ENCODE data around the gene MYO1E. TPM values are rescaled to one million over a fixed set of nuclear protein-coding genes. Genes with fewer than 3 reads are reported as not detected.
A peak's percentile ranks its signal among the peaks of the same experiment; 100 is the strongest.

MYO1E gene
- total RNA-seq, 1 donor from 2014 or later: 190 TPM

DNA sequence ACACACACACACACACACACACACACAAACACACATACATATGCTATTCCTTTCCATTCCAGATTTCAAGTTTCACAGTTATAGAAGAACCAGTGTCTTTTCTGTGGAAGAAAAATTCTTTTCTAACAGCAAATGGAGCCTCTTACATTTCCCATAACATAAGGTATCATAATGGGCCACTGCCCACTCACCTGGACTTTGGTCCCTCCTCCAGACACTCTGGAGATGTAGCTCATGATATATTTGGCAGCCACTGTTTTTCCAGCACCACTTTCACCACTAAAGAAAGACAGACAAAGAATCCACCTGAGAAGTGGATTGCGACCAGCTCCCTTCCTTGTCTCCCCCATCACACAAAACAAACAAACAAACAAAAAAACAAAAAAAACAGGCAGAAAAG is 136.3 kb downstream of the MYO1E start:
- H3K36me3 ChIP-seq (ENCODE audit: control insufficient read depth, insufficient read depth, low read length): no peaks in the 10 kb centered on the region
- TF ChIP-seq, protein P1, sequence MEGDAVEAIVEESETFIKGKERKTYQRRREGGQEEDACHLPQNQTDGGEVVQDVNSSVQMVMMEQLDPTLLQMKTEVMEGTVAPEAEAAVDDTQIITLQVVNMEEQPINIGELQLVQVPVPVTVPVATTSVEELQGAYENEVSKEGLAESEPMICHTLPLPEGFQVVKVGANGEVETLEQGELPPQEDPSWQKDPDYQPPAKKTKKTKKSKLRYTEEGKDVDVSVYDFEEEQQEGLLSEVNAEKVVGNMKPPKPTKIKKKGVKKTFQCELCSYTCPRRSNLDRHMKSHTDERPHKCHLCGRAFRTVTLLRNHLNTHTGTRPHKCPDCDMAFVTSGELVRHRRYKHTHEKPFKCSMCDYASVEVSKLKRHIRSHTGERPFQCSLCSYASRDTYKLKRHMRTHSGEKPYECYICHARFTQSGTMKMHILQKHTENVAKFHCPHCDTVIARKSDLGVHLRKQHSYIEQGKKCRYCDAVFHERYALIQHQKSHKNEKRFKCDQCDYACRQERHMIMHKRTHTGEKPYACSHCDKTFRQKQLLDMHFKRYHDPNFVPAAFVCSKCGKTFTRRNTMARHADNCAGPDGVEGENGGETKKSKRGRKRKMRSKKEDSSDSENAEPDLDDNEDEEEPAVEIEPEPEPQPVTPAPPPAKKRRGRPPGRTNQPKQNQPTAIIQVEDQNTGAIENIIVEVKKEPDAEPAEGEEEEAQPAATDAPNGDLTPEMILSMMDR (IDR thresholded peaks at IDR 0.05; ENCODE audit: insufficient read depth, low read length, poor library complexity, severe bottlenecking): no peak
- no peak for DNase-seq (ENCODE audit: low read depth)
- H3K4me3 ChIP-seq (ENCODE audit: low read depth, low read length): no peak overlapping the region
- H3K27me3 ChIP-seq (ENCODE audit: control insufficient read depth, insufficient read depth, low read length): no peaks in the 10 kb centered on the region

DNA sequence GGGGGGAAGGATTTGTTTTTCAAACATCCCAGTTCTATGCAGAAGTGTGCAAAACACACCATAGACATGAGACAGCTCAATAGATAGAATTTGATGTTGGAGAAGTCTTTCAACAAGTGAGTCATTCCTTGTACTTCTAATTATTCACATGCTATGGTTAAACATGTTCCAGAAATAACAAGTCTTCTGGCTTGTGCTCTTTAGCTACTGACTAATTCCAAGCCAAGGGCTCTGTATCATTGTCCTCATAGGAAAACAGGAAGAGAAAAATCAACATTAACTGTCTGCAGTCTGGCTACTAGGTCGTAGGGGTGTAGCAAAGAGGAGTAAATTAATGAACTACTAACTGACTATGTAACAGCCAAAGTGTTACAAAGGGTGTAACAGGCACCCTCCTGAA is 140.2 kb downstream of the MYO1E start:
- no peak overlapping the region for H3K4me3 ChIP-seq (ENCODE audit: low read depth, low read length)
- no peaks in the 10 kb centered on the region for H3K27me3 ChIP-seq (ENCODE audit: control insufficient read depth, insufficient read depth, low read length)
- TF ChIP-seq, protein P1 (IDR thresholded peaks at IDR 0.05; ENCODE audit: insufficient read depth, low read length, poor library complexity, severe bottlenecking): no peak
- DNase-seq (ENCODE audit: low read depth): peak; percentile 88
- H3K36me3 ChIP-seq (ENCODE audit: control insufficient read depth, insufficient read depth, low read length): no peaks in the 10 kb centered on the region

DNA sequence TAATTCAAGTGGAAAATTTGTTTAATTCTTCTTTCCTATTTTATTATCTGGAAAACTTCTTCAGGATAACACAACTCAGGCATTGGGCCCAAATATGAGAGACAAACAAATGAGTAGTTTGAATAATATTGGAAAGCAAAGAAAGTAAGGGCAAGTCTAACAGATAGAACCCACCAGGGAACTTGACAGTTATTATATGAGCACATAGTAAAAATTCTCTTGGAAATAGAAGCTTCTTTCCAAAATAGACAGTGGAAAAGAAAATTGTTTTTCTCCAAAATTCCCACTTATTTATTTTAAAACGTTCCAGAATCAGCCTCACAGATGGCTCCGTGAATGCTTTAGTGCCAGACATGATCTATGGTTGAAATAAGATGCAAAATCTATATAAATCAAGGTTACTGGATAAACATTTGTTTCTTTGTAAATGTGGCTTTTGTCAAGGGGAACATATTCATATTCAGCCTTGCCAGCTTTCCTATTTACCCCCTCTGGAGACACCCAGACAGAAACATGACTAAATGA is 142.1 kb downstream of the MYO1E start:
- TF ChIP-seq, protein P1 (IDR thresholded peaks at IDR 0.05; ENCODE audit: insufficient read depth, low read length, poor library complexity, severe bottlenecking): no peak
- no peak for DNase-seq (ENCODE audit: low read depth)
- no peaks in the 10 kb centered on the region for H3K27me3 ChIP-seq (ENCODE audit: control insufficient read depth, insufficient read depth, low read length)
- no peak overlapping the region for H3K4me3 ChIP-seq (ENCODE audit: low read depth, low read length)
- no peaks in the 10 kb centered on the region for H3K36me3 ChIP-seq (ENCODE audit: control insufficient read depth, insufficient read depth, low read length)

DNA sequence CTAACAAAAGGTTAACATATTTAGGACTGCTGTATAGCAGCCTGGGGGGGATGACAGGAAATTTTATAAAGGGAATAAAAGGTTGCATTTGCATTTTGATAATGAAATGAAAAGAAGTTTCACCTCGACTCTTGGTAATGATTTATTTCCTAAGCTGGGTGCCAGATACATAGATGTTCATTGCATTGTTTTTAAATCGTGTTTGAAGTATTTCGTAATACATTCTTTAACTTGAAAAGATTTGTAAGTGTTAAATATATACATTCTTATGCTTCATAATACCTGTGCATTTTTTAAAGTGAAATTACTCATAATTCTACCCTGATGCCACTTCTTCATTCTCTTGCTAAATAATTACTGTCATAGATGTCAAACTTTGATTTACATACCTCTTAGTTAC is 143.2 kb downstream of the MYO1E start:
- TF ChIP-seq, protein P1 (IDR thresholded peaks at IDR 0.05; ENCODE audit: insufficient read depth, low read length, poor library complexity, severe bottlenecking): no peak
- H3K27me3 ChIP-seq (ENCODE audit: control insufficient read depth, insufficient read depth, low read length): no peaks in the 10 kb centered on the region
- DNase-seq (ENCODE audit: low read depth): no peak
- H3K36me3 ChIP-seq (ENCODE audit: control insufficient read depth, insufficient read depth, low read length): no peaks in the 10 kb centered on the region
- no peak overlapping the region for H3K4me3 ChIP-seq (ENCODE audit: low read depth, low read length)

DNA sequence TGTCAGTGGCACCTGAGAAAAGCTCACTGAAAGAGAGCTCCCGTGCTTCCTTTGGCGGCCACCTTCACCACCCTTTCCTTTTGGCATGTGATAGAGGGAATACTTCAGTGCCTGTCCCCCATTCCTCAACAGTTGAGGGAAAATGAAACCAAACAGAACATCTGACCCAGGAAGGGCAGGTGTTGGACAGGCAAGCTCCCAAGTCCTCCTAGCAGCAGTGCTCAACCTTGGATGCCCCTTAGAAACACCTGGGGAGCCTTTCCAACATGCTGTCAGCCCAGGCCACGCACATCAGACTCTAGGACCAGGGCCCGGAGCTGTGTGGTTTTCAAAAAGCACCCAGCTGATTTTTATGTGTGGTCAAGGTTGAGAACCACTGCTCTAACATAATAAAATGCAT is 143.7 kb downstream of the MYO1E start:
- Histone ChIP-seq H3K27me3 (ENCODE audit: control insufficient read depth, insufficient read depth, low read length) (no peaks in the 10 kb centered on the region), H3K4me3 (ENCODE audit: low read depth, low read length) (no peak overlapping the region), H3K36me3 (ENCODE audit: control insufficient read depth, insufficient read depth, low read length) (no peaks in the 10 kb centered on the region)
- DNase-seq (ENCODE audit: low read depth): no peak
- TF ChIP-seq, protein P1 (IDR thresholded peaks at IDR 0.05; ENCODE audit: insufficient read depth, low read length, poor library complexity, severe bottlenecking): no peak

DNA sequence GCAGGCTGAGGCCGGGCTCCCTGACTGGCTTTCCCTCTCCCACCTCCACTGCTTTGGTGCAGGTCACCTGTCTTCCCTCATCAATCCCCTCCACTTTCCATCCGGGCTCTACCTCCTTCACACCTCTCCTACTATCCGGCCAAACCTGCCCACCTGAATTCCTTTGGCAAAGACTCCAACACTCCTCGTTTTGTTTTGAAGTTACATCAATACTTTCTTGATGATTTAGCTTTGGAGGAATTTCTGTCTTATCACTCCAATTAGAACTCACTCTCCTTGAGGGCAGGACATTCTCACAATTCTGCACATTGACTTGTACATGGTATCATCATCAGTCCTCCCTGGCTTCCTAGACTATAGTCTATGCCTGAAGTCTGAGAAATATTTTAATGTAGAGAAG is 145.7 kb downstream of the MYO1E start:
- H3K4me3 ChIP-seq (ENCODE audit: low read depth, low read length): no peak overlapping the region
- no peaks in the 10 kb centered on the region for H3K36me3 ChIP-seq (ENCODE audit: control insufficient read depth, insufficient read depth, low read length)
- TF ChIP-seq, protein P1 (IDR thresholded peaks at IDR 0.05; ENCODE audit: insufficient read depth, low read length, poor library complexity, severe bottlenecking): no peak
- no peak for DNase-seq (ENCODE audit: low read depth)
- H3K27me3 ChIP-seq (ENCODE audit: control insufficient read depth, insufficient read depth, low read length): no peaks in the 10 kb centered on the region
